WTC11 (cell line): ENCODE measurements around the gene CLTB. TPM values are rescaled to one million over a fixed set of nuclear protein-coding genes. Genes with fewer than 3 reads are reported as not detected.

Experiments used
- ATAC-seq: fragments of 200-7000 bp; cut with Tn5 transposase; 2 replicates; pipeline ENCODE4 v1.10.0; 2021; ENCODE audit warnings: mild to moderate bottlenecking, moderate library complexity
- CTCF ChIA-PET: fragments of 300-600 bp; sonication (Branson Sonifier 250); formaldehyde crosslinking; loops from one replicate; lab custom pipeline; 2021; ENCODE audit warnings: antibody characterized with exemption; lab: Charles Lee
- POLR2A ChIA-PET: fragments of 350-600 bp; sonication (Branson Sonifier 250); formaldehyde crosslinking; loops from one replicate; lab custom pipeline; 2021; ENCODE audit warnings: antibody characterized with exemption; lab: Charles Lee
- DNase-seq: peaks from one replicate; pipeline ENCODE4 v3.0.0; 2021; ENCODE audit warnings: low spot score
- H3K27ac Mint-ChIP-seq: 2 replicates; pipeline ENCODE4 v1.8.0; 2021; ENCODE audit warnings: mixed read lengths
- H3K27me3 Mint-ChIP-seq: 2 replicates; pipeline ENCODE4 v1.8.0; 2021; ENCODE audit warnings: low read depth, mild to moderate bottlenecking, moderate library complexity, mixed read lengths
- H3K36me3 Mint-ChIP-seq: 2 replicates; pipeline ENCODE4 v1.8.0; 2021; ENCODE audit warnings: mixed read lengths
- H3K4me1 Mint-ChIP-seq: 2 replicates; pipeline ENCODE4 v1.8.0; 2022; ENCODE audit warnings: mixed read lengths
- H3K4me3 Mint-ChIP-seq: 2 replicates; pipeline ENCODE4 v1.8.0; 2021; ENCODE audit warnings: mild to moderate bottlenecking, moderate library complexity, mixed read lengths
- H3K9me3 Mint-ChIP-seq: 2 replicates; pipeline ENCODE4 v1.8.0; 2021; ENCODE audit warnings: mixed read lengths
- CREM ChIP-seq: sonication (generic); formaldehyde crosslinking; IDR thresholded peaks from 2 replicates; pipeline ENCODE4 v1.8.1; 2022; ENCODE audit warnings: mild to moderate bottlenecking, missing genetic modification reagents, moderate library complexity
- ELF4 ChIP-seq: sonication (generic); formaldehyde crosslinking; IDR thresholded peaks from 2 replicates; pipeline ENCODE4 v1.8.1; 2022; ENCODE audit warnings: low read depth, mild to moderate bottlenecking, moderate library complexity, missing genetic modification reagents
- FOXK1 ChIP-seq: sonication (generic); formaldehyde crosslinking; IDR thresholded peaks from 2 replicates; pipeline ENCODE4 v1.8.0; 2022; ENCODE audit warnings: mild to moderate bottlenecking, moderate library complexity, missing genetic modification reagents
- HMGA2 ChIP-seq: fragments of 250-450 bp; sonication (Bioruptor Pico); IDR thresholded peaks from 2 replicates; pipeline ENCODE4 v1.4.0; 2021; ENCODE audit warnings: mild to moderate bottlenecking, moderate library complexity
- NR3C1 ChIP-seq: sonication (generic); formaldehyde crosslinking; conservative IDR thresholded peaks from 2 replicates; pipeline ENCODE4 v1.8.1; 2023; ENCODE audit warnings: low read depth, mild to moderate bottlenecking, missing genetic modification reagents
- SOX15 ChIP-seq: fragments of 250-450 bp; sonication (Bioruptor Pico); IDR thresholded peaks from 2 replicates; pipeline ENCODE4 v1.9.0; 2021; ENCODE audit warnings: mild to moderate bottlenecking
- ZNF121 ChIP-seq: sonication (generic); formaldehyde crosslinking; IDR thresholded peaks from 2 replicates; pipeline ENCODE4 v1.8.0; 2023; ENCODE audit warnings: missing genetic modification reagents
- ZNF416 ChIP-seq: fragments of 250-450 bp; sonication (Bioruptor Pico); IDR thresholded peaks from 2 replicates; pipeline ENCODE4 v1.9.0; 2021; ENCODE audit warnings: mild to moderate bottlenecking, inconsistent platforms
- total RNA-seq: library from RNA; stranded (reverse); gene quantifications from 3 replicates; pipeline ENCODE4 v1.2.3, GENCODE V29; 2021
- TF ChIP-seq, protein P1 (sequence below): sonication (generic); formaldehyde crosslinking; IDR thresholded peaks from 2 replicates; pipeline ENCODE4 v1.8.0; 2023; ENCODE audit warnings: missing genetic modification reagents, mild to moderate bottlenecking, borderline replicate concordance
- TF ChIP-seq, protein P2 (sequence below): fragments of 250-450 bp; sonication (Bioruptor Pico); IDR thresholded peaks from 2 replicates; pipeline ENCODE4 v1.9.0; 2021; ENCODE audit warnings: mild to moderate bottlenecking, borderline replicate concordance
- TF ChIP-seq, protein P3 (sequence below): fragments of 200-600 bp; IDR thresholded peaks from 2 replicates; pipeline ENCODE4 v1.8.0; 2022; ENCODE audit warnings: antibody characterized with exemption
- TF ChIP-seq, protein P4 (sequence below): sonication (generic); formaldehyde crosslinking; IDR thresholded peaks from 2 replicates; pipeline ENCODE4 v1.8.1; 2022; ENCODE audit warnings: mild to moderate bottlenecking, missing genetic modification reagents, moderate library complexity, borderline replicate concordance
- TF ChIP-seq, protein P5 (sequence below): sonication (generic); formaldehyde crosslinking; IDR thresholded peaks from 2 replicates; pipeline ENCODE4 v1.8.0; 2023; ENCODE audit warnings: missing genetic modification reagents
- TF ChIP-seq, protein P6 (sequence below): sonication (generic); formaldehyde crosslinking; IDR thresholded peaks from 2 replicates; pipeline ENCODE4 v1.8.1; 2023; ENCODE audit warnings: mild to moderate bottlenecking, missing genetic modification reagents

The CLTB gene
- total RNA-seq, 1 experiment from 2014 or later: 33.8 TPM

DNA sequence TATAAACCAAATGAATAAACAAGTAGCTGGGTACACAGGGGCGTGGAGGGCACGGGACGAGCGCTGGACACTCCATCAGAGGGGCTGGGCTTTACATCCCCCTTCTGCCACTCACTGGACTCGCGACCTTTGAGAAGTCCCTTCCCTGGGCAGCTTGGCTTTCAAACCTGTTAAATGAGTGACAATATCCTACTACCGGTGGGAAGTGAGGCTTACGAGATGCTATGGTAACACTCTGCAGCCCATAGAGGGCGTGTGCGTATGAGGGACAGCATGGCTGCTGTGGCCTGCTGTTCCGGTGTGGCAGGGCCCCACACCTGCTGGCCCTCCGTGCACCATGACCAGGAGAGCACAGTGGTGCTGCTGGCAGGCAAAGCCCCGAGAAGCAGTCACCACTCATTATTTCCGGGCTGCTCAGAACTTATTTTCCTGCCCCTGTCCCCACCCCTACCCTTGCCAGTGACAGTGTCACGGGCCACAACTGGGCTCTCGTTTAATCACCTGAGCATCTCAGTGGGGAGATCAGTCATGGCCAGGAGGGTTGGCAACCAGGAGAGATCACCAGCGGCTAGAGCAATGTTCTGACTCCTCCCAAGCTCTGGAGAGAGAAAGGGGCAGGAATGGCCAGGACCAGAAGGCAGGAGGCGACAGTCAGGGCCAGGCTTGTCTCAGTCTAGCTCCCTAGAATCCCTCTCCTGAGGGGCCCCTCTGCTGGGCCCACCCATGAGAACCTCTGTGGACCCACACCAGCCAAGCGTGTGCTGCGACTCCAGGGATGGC is 10.5 kb downstream of the CLTB start:
- H3K27me3 Mint-ChIP-seq: no peaks in the 10 kb centered on the region
- ATAC-seq: peak; percentile 89
- no peaks in the 10 kb centered on the region for H3K36me3 Mint-ChIP-seq
- POLR2A ChIA-PET: no interaction called here
- H3K4me3 Mint-ChIP-seq: no peak overlapping the region
- H3K9me3 Mint-ChIP-seq: no peaks in the 10 kb centered on the region
- 0 out of 2 replicates have a peak, but pooled peaks have one; percentile 42 for TF ChIP-seq ZNF121 (CRISPR knock-in tag)
- TF ChIP-seq, protein P1, sequence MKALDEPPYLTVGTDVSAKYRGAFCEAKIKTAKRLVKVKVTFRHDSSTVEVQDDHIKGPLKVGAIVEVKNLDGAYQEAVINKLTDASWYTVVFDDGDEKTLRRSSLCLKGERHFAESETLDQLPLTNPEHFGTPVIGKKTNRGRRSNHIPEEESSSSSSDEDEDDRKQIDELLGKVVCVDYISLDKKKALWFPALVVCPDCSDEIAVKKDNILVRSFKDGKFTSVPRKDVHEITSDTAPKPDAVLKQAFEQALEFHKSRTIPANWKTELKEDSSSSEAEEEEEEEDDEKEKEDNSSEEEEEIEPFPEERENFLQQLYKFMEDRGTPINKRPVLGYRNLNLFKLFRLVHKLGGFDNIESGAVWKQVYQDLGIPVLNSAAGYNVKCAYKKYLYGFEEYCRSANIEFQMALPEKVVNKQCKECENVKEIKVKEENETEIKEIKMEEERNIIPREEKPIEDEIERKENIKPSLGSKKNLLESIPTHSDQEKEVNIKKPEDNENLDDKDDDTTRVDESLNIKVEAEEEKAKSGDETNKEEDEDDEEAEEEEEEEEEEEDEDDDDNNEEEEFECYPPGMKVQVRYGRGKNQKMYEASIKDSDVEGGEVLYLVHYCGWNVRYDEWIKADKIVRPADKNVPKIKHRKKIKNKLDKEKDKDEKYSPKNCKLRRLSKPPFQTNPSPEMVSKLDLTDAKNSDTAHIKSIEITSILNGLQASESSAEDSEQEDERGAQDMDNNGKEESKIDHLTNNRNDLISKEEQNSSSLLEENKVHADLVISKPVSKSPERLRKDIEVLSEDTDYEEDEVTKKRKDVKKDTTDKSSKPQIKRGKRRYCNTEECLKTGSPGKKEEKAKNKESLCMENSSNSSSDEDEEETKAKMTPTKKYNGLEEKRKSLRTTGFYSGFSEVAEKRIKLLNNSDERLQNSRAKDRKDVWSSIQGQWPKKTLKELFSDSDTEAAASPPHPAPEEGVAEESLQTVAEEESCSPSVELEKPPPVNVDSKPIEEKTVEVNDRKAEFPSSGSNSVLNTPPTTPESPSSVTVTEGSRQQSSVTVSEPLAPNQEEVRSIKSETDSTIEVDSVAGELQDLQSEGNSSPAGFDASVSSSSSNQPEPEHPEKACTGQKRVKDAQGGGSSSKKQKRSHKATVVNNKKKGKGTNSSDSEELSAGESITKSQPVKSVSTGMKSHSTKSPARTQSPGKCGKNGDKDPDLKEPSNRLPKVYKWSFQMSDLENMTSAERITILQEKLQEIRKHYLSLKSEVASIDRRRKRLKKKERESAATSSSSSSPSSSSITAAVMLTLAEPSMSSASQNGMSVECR (CRISPR knock-in tag): no peak
- H3K27ac Mint-ChIP-seq: peak overlapping the region; percentile 75
- peaks cover 3% of the 10 kb centered on the region for H3K4me1 Mint-ChIP-seq
- CTCF ChIA-PET: interaction anchor here (0.6 to 4.7 kb wide), 22 partner anchors 10 to 676 kb away, joined by 3 to 30 read pairs (median 4); partner anchors contain the start of genes CLTB, FAF2, HIGD2A and KIAA1191
- DNase-seq: peak; percentile 54

DNA sequence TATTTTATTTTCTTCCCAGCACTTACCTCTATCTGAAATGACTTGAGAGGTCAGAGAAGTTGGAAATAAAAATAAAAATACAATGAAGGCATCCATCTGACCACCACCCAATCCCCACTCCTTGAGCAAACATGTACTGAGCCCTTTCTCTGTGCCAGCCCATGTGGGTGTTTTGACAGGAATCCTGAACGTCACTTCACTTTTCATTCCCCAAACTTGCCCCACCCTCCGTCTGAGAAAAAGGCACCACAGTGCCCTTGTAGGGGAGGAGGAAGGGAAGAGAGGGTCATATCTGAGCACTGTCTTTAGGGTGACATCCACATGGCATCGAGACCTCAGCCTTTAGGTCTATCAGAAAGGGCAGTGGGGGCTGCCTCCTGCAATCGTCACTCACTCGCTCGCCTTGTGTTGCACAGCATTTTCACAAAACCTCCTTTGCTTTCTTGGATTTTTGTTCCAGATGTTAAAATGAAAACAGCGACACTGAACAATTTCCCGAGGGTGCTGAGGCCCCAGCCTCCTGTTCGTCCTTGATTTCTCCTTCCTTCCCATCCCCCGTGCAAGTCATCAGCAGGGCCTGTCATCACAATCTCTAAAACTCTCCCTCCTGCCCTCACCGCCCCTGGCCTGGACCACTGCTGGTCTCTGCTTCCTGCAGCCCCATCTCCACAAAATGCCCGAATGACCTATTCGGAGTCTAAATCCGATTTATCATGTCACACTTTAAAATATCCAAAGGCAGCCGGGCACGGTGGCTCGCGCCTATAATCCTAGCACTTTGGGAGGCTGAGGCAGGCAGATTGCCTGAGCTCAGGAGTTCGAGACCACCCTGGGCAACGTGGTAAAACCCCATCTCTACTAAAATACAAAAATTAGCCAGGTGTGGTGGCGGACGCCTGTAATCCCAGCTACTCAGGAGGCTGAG is 14.8 kb downstream of the CLTB start:
- H3K36me3 Mint-ChIP-seq: no peaks in the 10 kb centered on the region
- peaks cover 3% of the 10 kb centered on the region for H3K4me1 Mint-ChIP-seq
- H3K27ac Mint-ChIP-seq: no peak overlapping the region
- no peaks in the 10 kb centered on the region; the same call in 1 of the 2 replicates for H3K27me3 Mint-ChIP-seq
- ChIA-PET CTCF (no interaction called here), POLR2A (no interaction called here)
- no peak overlapping the region for H3K4me3 Mint-ChIP-seq
- ATAC-seq (no peak), DNase-seq (no peak)
- no peaks in the 10 kb centered on the region for H3K9me3 Mint-ChIP-seq
- no peak for TF ChIP-seq FOXK1
- TF ChIP-seq CREM (CRISPR knock-in tag): no peak
- no peak for TF ChIP-seq NR3C1 (CRISPR knock-in tag)
- no peak for TF ChIP-seq SOX15 (CRISPR knock-in tag)
- TF ChIP-seq, protein P2, sequence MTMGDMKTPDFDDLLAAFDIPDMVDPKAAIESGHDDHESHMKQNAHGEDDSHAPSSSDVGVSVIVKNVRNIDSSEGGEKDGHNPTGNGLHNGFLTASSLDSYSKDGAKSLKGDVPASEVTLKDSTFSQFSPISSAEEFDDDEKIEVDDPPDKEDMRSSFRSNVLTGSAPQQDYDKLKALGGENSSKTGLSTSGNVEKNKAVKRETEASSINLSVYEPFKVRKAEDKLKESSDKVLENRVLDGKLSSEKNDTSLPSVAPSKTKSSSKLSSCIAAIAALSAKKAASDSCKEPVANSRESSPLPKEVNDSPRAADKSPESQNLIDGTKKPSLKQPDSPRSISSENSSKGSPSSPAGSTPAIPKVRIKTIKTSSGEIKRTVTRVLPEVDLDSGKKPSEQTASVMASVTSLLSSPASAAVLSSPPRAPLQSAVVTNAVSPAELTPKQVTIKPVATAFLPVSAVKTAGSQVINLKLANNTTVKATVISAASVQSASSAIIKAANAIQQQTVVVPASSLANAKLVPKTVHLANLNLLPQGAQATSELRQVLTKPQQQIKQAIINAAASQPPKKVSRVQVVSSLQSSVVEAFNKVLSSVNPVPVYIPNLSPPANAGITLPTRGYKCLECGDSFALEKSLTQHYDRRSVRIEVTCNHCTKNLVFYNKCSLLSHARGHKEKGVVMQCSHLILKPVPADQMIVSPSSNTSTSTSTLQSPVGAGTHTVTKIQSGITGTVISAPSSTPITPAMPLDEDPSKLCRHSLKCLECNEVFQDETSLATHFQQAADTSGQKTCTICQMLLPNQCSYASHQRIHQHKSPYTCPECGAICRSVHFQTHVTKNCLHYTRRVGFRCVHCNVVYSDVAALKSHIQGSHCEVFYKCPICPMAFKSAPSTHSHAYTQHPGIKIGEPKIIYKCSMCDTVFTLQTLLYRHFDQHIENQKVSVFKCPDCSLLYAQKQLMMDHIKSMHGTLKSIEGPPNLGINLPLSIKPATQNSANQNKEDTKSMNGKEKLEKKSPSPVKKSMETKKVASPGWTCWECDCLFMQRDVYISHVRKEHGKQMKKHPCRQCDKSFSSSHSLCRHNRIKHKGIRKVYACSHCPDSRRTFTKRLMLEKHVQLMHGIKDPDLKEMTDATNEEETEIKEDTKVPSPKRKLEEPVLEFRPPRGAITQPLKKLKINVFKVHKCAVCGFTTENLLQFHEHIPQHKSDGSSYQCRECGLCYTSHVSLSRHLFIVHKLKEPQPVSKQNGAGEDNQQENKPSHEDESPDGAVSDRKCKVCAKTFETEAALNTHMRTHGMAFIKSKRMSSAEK (CRISPR knock-in tag): no peak
- TF ChIP-seq ELF4 (CRISPR knock-in tag): no peak
- TF ChIP-seq, protein P3, sequence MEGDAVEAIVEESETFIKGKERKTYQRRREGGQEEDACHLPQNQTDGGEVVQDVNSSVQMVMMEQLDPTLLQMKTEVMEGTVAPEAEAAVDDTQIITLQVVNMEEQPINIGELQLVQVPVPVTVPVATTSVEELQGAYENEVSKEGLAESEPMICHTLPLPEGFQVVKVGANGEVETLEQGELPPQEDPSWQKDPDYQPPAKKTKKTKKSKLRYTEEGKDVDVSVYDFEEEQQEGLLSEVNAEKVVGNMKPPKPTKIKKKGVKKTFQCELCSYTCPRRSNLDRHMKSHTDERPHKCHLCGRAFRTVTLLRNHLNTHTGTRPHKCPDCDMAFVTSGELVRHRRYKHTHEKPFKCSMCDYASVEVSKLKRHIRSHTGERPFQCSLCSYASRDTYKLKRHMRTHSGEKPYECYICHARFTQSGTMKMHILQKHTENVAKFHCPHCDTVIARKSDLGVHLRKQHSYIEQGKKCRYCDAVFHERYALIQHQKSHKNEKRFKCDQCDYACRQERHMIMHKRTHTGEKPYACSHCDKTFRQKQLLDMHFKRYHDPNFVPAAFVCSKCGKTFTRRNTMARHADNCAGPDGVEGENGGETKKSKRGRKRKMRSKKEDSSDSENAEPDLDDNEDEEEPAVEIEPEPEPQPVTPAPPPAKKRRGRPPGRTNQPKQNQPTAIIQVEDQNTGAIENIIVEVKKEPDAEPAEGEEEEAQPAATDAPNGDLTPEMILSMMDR: no peak
- TF ChIP-seq HMGA2: no peak
- TF ChIP-seq, protein P4, sequence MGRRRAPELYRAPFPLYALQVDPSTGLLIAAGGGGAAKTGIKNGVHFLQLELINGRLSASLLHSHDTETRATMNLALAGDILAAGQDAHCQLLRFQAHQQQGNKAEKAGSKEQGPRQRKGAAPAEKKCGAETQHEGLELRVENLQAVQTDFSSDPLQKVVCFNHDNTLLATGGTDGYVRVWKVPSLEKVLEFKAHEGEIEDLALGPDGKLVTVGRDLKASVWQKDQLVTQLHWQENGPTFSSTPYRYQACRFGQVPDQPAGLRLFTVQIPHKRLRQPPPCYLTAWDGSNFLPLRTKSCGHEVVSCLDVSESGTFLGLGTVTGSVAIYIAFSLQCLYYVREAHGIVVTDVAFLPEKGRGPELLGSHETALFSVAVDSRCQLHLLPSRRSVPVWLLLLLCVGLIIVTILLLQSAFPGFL (CRISPR knock-in tag): no peak
- TF ChIP-seq, protein P5, sequence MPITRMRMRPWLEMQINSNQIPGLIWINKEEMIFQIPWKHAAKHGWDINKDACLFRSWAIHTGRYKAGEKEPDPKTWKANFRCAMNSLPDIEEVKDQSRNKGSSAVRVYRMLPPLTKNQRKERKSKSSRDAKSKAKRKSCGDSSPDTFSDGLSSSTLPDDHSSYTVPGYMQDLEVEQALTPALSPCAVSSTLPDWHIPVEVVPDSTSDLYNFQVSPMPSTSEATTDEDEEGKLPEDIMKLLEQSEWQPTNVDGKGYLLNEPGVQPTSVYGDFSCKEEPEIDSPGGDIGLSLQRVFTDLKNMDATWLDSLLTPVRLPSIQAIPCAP (CRISPR knock-in tag): no peak
- TF ChIP-seq, protein P6, sequence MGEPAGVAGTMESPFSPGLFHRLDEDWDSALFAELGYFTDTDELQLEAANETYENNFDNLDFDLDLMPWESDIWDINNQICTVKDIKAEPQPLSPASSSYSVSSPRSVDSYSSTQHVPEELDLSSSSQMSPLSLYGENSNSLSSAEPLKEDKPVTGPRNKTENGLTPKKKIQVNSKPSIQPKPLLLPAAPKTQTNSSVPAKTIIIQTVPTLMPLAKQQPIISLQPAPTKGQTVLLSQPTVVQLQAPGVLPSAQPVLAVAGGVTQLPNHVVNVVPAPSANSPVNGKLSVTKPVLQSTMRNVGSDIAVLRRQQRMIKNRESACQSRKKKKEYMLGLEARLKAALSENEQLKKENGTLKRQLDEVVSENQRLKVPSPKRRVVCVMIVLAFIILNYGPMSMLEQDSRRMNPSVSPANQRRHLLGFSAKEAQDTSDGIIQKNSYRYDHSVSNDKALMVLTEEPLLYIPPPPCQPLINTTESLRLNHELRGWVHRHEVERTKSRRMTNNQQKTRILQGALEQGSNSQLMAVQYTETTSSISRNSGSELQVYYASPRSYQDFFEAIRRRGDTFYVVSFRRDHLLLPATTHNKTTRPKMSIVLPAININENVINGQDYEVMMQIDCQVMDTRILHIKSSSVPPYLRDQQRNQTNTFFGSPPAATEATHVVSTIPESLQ (CRISPR knock-in tag): no peak
- no peak for TF ChIP-seq ZNF416 (CRISPR knock-in tag)
